Measurements from ENCODE around the gene DCST2. TPM values are rescaled to one million over a fixed set of nuclear protein-coding genes. Genes with fewer than 3 reads are reported as not detected.

DCST2 gene
- total and polyA plus RNA-seq, 9 donors, result 0.17 to 1.4 (median 1.1) TPM; not detected in 1

- 77 to 84% (median 82%) methylated on average over 20 of the region's 20 CpGs for WGBS, 3 donors
- H3K27me3 ChIP-seq, result no peaks in the 10 kb centered on the region
- DNase-seq, result no peak
- no peak overlapping the region for H3K27ac ChIP-seq
- no peak overlapping the region for H3K4me3 ChIP-seq
- H3K36me3 ChIP-seq, result no peaks in the 10 kb centered on the region
- H3K9me3 ChIP-seq, result no peaks in the 10 kb centered on the region
- no peak for TF ChIP-seq POLR2A (IDR thresholded peaks at IDR 0.05)
- no peak for TF ChIP-seq CTCF (IDR thresholded peaks at IDR 0.05)
- TF ChIP-seq EP300 (IDR thresholded peaks at IDR 0.05), result no peak
- intact Hi-C loops (cut with DNase I), result no loop called here
- H3K4me1 ChIP-seq (ENCODE audit: insufficient read depth), result no peaks in the 10 kb centered on the region
Measured at GRCh38 chr1:155034318-155035208, 982 bp upstream of the DCST2 start.

- WGBS, 3 donors, result 84 to 88% (median 86%) methylated on average over 12 of the region's 12 CpGs
- TF ChIP-seq EP300 (IDR thresholded peaks at IDR 0.05) (no peak), CTCF (IDR thresholded peaks at IDR 0.05) (no peak), POLR2A (IDR thresholded peaks at IDR 0.05) (no peak)
- no peak for DNase-seq
- Histone ChIP-seq H3K9me3 (no peaks in the 10 kb centered on the region), H3K4me1 (ENCODE audit: insufficient read depth) (no peaks in the 10 kb centered on the region), H3K36me3 (no peaks in the 10 kb centered on the region), H3K27me3 (no peaks in the 10 kb centered on the region), H3K4me3 (no peak overlapping the region), H3K27ac (no peak overlapping the region)
- intact Hi-C loops (cut with DNase I), result no loop called here
Measured at GRCh38 chr1:155032886-155033285, 695 bp downstream of the DCST2 start.

GRCh38 chr1:155030899-155031298 lies 2.7 kb downstream of the DCST2 start:
- no peak overlapping the region for H3K4me3 ChIP-seq
- intact Hi-C loops (cut with DNase I), result no loop called here
- H3K9me3 ChIP-seq, result no peaks in the 10 kb centered on the region
- WGBS, 3 donors, result 67 to 74% (median 73%) methylated on average over 11 of the region's 11 CpGs
- H3K27me3 ChIP-seq, result no peaks in the 10 kb centered on the region
- H3K36me3 ChIP-seq, result no peaks in the 10 kb centered on the region
- no peaks in the 10 kb centered on the region for H3K4me1 ChIP-seq (ENCODE audit: insufficient read depth)
- TF ChIP-seq POLR2A (IDR thresholded peaks at IDR 0.05), result no peak
- TF ChIP-seq EP300 (IDR thresholded peaks at IDR 0.05), result no peak
- no peak for TF ChIP-seq CTCF (IDR thresholded peaks at IDR 0.05)
- no peak overlapping the region for H3K27ac ChIP-seq
- no peak for DNase-seq

GRCh38 chr1:155030243-155030795 lies 3.3 kb downstream of the DCST2 start:
- Histone ChIP-seq H3K4me3 (no peak overlapping the region), H3K4me1 (ENCODE audit: insufficient read depth) (no peaks in the 10 kb centered on the region), H3K36me3 (no peaks in the 10 kb centered on the region), H3K27me3 (no peaks in the 10 kb centered on the region), H3K9me3 (no peaks in the 10 kb centered on the region), H3K27ac (no peak overlapping the region)
- no peak for DNase-seq
- TF ChIP-seq EP300 (IDR thresholded peaks at IDR 0.05) (no peak), POLR2A (IDR thresholded peaks at IDR 0.05) (no peak), CTCF (IDR thresholded peaks at IDR 0.05) (no peak)
- intact Hi-C loops (cut with DNase I), result no loop called here
- WGBS, 3 donors, result 82 to 86% (median 86%) methylated on average over 15 of the region's 15 CpGs
